CD14-positive monocyte (primary cell): ENCODE data around the gene SUGCT. TPM values are rescaled to one million over a fixed set of nuclear protein-coding genes. Genes with fewer than 3 reads are reported as not detected.

Experiments
- DNase-seq, 3 donors: peaks; one replicate each; pipeline ENCODE4 v3.0.0-alpha.2; 2011 to 2022
- H2AFZ ChIP-seq: 2 replicates; pipeline ENCODE4 v1.6.0; 2012; ENCODE audit warnings: mild to moderate bottlenecking, low read depth, low read length, inconsistent platforms; ENCODE audit not compliant: insufficient read depth, poor library complexity, severe bottlenecking
- H3K27ac ChIP-seq, 2 donors: 1 replicate in 1 of 2; 2 replicates in 1 of 2; pipeline ENCODE4 v1.5.1; 2012 to 2013; ENCODE audit warnings: low read length in 2 of 2, control low read depth in 1 of 2, inconsistent platforms in 1 of 2, low read depth in 1 of 2, mild to moderate bottlenecking in 1 of 2
- H3K27me3 ChIP-seq, 2 donors: one replicate each; pipeline versions ENCODE4 v1.6.0 to v1.6.1; 2011 to 2013; ENCODE audit warnings: low read length in 2 of 2; ENCODE audit not compliant: control insufficient read depth in 2 of 2, insufficient read depth in 2 of 2
- H3K36me3 ChIP-seq, 2 donors: replicated peaks in 1 of 2; 1 replicate in 1 of 2; 2 replicates in 1 of 2; pipeline versions ENCODE4 v1.5.1 to v1.6.1; 2012 to 2013; ENCODE audit warnings: low read length in 2 of 2, control low read depth in 1 of 2, inconsistent platforms in 1 of 2, mild to moderate bottlenecking in 1 of 2; ENCODE audit not compliant: insufficient read depth in 2 of 2, control insufficient read depth in 1 of 2
- H3K4me1 ChIP-seq, 2 donors: 1 replicate in 1 of 2; 2 replicates in 1 of 2; pipeline versions ENCODE4 v1.5.1 to v1.6.1; 2012 to 2013; ENCODE audit warnings: low read length in 2 of 2, control low read depth in 1 of 2, inconsistent platforms in 1 of 2, mild to moderate bottlenecking in 1 of 2, moderate library complexity in 1 of 2; ENCODE audit not compliant: insufficient read depth in 2 of 2, control insufficient read depth in 1 of 2
- H3K4me2 ChIP-seq: replicated peaks from 2 replicates; pipeline ENCODE3; 2012; ENCODE audit warnings: low read length, moderate library complexity, mild to moderate bottlenecking; ENCODE audit not compliant: poor library complexity, severe bottlenecking; ENCODE audit errors: extremely low read depth
- H3K4me3 ChIP-seq, 3 experiments: fragments of 200-600 bp in 1 of 3; sonication (generic) in 1 of 3; replicated peaks in 1 of 3; 1 replicate in 2 of 3; 2 replicates in 1 of 3; pipeline ENCODE4 v1.5.1; 2011 to 2013; ENCODE audit warnings: low read length in 3 of 3, mild to moderate bottlenecking in 3 of 3, control low read depth in 2 of 3, low read depth in 2 of 3, inconsistent platforms in 1 of 3, moderate library complexity in 1 of 3
- H3K79me2 ChIP-seq: 2 replicates; pipeline ENCODE4 v1.6.0; 2012; ENCODE audit warnings: mild to moderate bottlenecking, control low read depth, inconsistent platforms, low read length, moderate library complexity; ENCODE audit not compliant: insufficient read depth
- H3K9ac ChIP-seq: 2 replicates; pipeline ENCODE4 v1.6.0; 2017; ENCODE audit warnings: low read length, mild to moderate bottlenecking; ENCODE audit not compliant: insufficient read depth, poor library complexity, severe bottlenecking
- H3K9me3 ChIP-seq, 2 donors: replicated peaks in 1 of 2; 1 replicate in 1 of 2; 2 replicates in 1 of 2; pipeline versions ENCODE4 v1.5.1 to v1.6.1; 2012 to 2013; ENCODE audit warnings: low read length in 2 of 2, control low read depth in 1 of 2; ENCODE audit not compliant: control insufficient read depth in 1 of 2, insufficient read depth in 1 of 2
- H4K20me1 ChIP-seq: 2 replicates; pipeline ENCODE4 v1.6.0; 2012; ENCODE audit warnings: mild to moderate bottlenecking, low read length, control low read depth, moderate library complexity; ENCODE audit not compliant: insufficient read depth
- H3K27ac Mint-ChIP-seq, 7 donors: one replicate each; pipeline ENCODE4 v1.8.0; 2020; ENCODE audit warnings: mild to moderate bottlenecking in 7 of 7, mixed read lengths in 7 of 7, moderate library complexity in 6 of 7, inconsistent platforms in 2 of 7
- H3K27me3 Mint-ChIP-seq, 3 donors: one replicate each; pipeline ENCODE4 v1.8.0; 2021 to 2022; ENCODE audit warnings: low read depth in 3 of 3, mild to moderate bottlenecking in 3 of 3, mixed read lengths in 3 of 3, moderate library complexity in 3 of 3, inconsistent platforms in 1 of 3
- H3K36me3 Mint-ChIP-seq, 2 donors: one replicate each; pipeline ENCODE4 v1.8.0; 2020; ENCODE audit warnings: mixed read lengths in 2 of 2, inconsistent platforms in 1 of 2, mild to moderate bottlenecking in 1 of 2
- H3K4me1 Mint-ChIP-seq: one replicate; pipeline ENCODE4 v1.8.0; 2020; ENCODE audit warnings: mild to moderate bottlenecking, mixed read lengths
- H3K4me3 Mint-ChIP-seq, 2 donors: one replicate each; pipeline ENCODE4 v1.8.0; 2020; ENCODE audit warnings: mild to moderate bottlenecking in 2 of 2, mixed read lengths in 2 of 2, moderate library complexity in 1 of 2
- H3K9me3 Mint-ChIP-seq, 7 donors: one replicate each; pipeline ENCODE4 v1.8.0; 2020 to 2022; ENCODE audit warnings: mixed read lengths in 7 of 7, mild to moderate bottlenecking in 6 of 7, moderate library complexity in 6 of 7, inconsistent platforms in 2 of 7
- WGBS: methylation state at CpG from one replicate; pipeline ENCODE4 v1.1.5; 2013; ENCODE audit warnings: missing lambda C conversion rate; ENCODE audit not compliant: insufficient coverage; 5-methylcytosine and 5-hydroxymethylcytosine counted together
- intact Hi-C, 2 donors: fragments of 100-400 bp; cut with micrococcal nuclease; formaldehyde crosslinking; loops; one replicate each; pipeline versions ENCODE4 v1.15.0 to v1.15.1; 2023
- polyA plus RNA-seq, 3 donors: library from polyadenylated mRNA; depleted of rRNA in 1 of 3; unstranded in 2 of 3; stranded (reverse) in 1 of 3; fragments of 300-500 nt in 2 of 3; fragments of >200 nt in 1 of 3; fragmentation: Illumina TruSeq in 2 of 3; gene quantifications; 1 replicate in 2 of 3; 2 replicates in 1 of 3; pipeline ENCODE4 v1.2.3, GENCODE V29; 2012 to 2021
- TF ChIP-seq, protein P1 (sequence below): fragments of 200-600 bp; IDR thresholded peaks from one replicate; pipeline ENCODE4 v1.8.0; 2022; ENCODE audit warnings: antibody characterized with exemption, mild to moderate bottlenecking

SUGCT gene
- polyA plus RNA-seq, 3 donors = not detected

DNA sequence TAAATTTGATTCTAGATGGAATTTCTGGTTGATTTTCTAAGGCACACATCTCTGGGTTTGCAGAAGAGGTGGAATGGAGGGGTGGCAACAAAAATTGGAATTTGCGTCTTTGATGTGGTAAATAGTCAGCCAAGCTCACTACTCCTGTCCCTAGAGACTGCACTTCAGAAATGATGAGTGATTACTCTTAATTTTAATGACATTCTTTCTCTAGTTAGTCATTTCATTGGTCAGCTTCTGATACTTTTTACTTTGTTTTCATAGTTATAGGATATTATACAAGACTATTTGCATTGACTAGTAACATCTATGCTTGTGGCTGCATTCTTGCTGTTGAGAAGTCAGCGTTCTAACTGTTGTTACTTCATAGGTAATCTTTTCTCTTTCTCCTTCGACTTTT lies 658.3 kb downstream of the SUGCT start:
- H3K36me3 Mint-ChIP-seq = no peaks in the 10 kb centered on the region
- H3K27me3 ChIP-seq = no peaks in the 10 kb centered on the region
- no peak overlapping the region for H3K4me3 ChIP-seq
- no peaks in the 10 kb centered on the region for H3K9me3 ChIP-seq
- H3K4me1 ChIP-seq = no peaks in the 10 kb centered on the region
- H3K79me2 ChIP-seq = no peaks in the 10 kb centered on the region
- no peaks in the 10 kb centered on the region for H3K27me3 Mint-ChIP-seq
- no CpG with 5 or more reads among the region's 3 CpGs for WGBS
- TF ChIP-seq, protein P1, sequence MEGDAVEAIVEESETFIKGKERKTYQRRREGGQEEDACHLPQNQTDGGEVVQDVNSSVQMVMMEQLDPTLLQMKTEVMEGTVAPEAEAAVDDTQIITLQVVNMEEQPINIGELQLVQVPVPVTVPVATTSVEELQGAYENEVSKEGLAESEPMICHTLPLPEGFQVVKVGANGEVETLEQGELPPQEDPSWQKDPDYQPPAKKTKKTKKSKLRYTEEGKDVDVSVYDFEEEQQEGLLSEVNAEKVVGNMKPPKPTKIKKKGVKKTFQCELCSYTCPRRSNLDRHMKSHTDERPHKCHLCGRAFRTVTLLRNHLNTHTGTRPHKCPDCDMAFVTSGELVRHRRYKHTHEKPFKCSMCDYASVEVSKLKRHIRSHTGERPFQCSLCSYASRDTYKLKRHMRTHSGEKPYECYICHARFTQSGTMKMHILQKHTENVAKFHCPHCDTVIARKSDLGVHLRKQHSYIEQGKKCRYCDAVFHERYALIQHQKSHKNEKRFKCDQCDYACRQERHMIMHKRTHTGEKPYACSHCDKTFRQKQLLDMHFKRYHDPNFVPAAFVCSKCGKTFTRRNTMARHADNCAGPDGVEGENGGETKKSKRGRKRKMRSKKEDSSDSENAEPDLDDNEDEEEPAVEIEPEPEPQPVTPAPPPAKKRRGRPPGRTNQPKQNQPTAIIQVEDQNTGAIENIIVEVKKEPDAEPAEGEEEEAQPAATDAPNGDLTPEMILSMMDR = no peak
- intact Hi-C loops = no loop called here
- no peak overlapping the region for H3K4me2 ChIP-seq
- peaks cover 0 to 5% (median 3%) of the 10 kb centered on the region in 7 donors for H3K9me3 Mint-ChIP-seq
- H3K27ac Mint-ChIP-seq = no peak overlapping the region
- H4K20me1 ChIP-seq = no peaks in the 10 kb centered on the region
- no peak overlapping the region for H2AFZ ChIP-seq
- no peak overlapping the region for H3K9ac ChIP-seq
- no peak for DNase-seq
- no peaks in the 10 kb centered on the region for H3K36me3 ChIP-seq
- no peak overlapping the region for H3K4me3 Mint-ChIP-seq
- no peaks in the 10 kb centered on the region for H3K4me1 Mint-ChIP-seq
- no peak overlapping the region for H3K27ac ChIP-seq

DNA sequence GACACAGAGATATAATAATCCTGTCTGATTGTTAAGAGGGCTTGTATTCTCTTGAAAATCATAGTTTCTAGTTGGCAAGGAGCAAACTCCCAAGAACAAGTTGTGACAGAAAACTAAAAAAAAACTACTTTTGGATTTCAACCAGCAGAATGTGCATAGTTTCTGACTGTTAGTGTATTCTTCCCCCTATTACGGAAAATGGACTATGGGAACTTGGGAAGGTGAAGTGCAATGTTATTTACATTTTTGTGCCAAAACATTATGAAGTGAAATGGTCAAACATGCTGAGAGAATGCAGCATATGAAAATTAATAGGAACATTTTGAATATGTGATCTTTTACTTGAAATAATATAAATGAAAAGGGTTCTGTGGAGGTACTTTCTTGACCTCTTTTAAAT lies 660.8 kb downstream of the SUGCT start:
- no peaks in the 10 kb centered on the region for H3K9me3 ChIP-seq
- H3K4me3 ChIP-seq = no peak overlapping the region
- Mint-ChIP-seq H3K4me1 (no peaks in the 10 kb centered on the region), H3K27me3 (peaks cover 0 to 2% (median 0%) of the 10 kb centered on the region in 3 donors), H3K9me3 (peaks cover 0 to 7% (median 0%) of the 10 kb centered on the region in 7 donors), H3K27ac (no peak overlapping the region), H3K36me3 (no peaks in the 10 kb centered on the region), H3K4me3 (no peak overlapping the region)
- TF ChIP-seq, protein P1 = no peak
- H3K79me2 ChIP-seq = no peaks in the 10 kb centered on the region
- intact Hi-C loops = no loop called here
- no CpG with 5 or more reads among the region's 1 CpG for WGBS
- no peaks in the 10 kb centered on the region for H3K27me3 ChIP-seq
- no peak for DNase-seq
- H3K27ac ChIP-seq = no peak overlapping the region
- H3K9ac ChIP-seq = no peak overlapping the region
- H3K4me2 ChIP-seq = no peak overlapping the region
- no peak overlapping the region for H2AFZ ChIP-seq
- H3K36me3 ChIP-seq = no peaks in the 10 kb centered on the region
- no peaks in the 10 kb centered on the region for H4K20me1 ChIP-seq
- H3K4me1 ChIP-seq = no peaks in the 10 kb centered on the region
